Mesenchymal stem cell (in vitro differentiated cells and primary cell): Measurements from ENCODE around the gene RASA4.
"Not testable (repeated sequence)": the region's sequence is repeated elsewhere in the genome, so short reads cannot be mapped to it uniquely, and the experiment has no call there.

Source experiments
- DNase-seq: peaks from one replicate; pipeline ENCODE4 v3.0.0-alpha.2; 2013
- H2AFZ ChIP-seq: one replicate; pipeline ENCODE4 v1.6.1; 2013; ENCODE audit warnings: low read depth, mild to moderate bottlenecking, control low read depth, inconsistent platforms, low read length, moderate library complexity
- H2AK5ac ChIP-seq: 2 replicates; pipeline ENCODE4 v1.6.1; 2013; ENCODE audit warnings: low read length, moderate library complexity, mild to moderate bottlenecking, inconsistent platforms; ENCODE audit not compliant: severe bottlenecking
- H2BK120ac ChIP-seq: one replicate; pipeline ENCODE4 v1.6.1; 2013; ENCODE audit warnings: low read depth, mild to moderate bottlenecking, inconsistent platforms, low read length, moderate library complexity
- H2BK12ac ChIP-seq, 2 experiments: one replicate each; pipeline ENCODE4 v1.6.1; 2013; ENCODE audit warnings: inconsistent platforms in 2 of 2, low read length in 2 of 2, mild to moderate bottlenecking in 2 of 2, moderate library complexity in 2 of 2, control low read depth in 1 of 2
- H2BK15ac ChIP-seq: one replicate; pipeline ENCODE4 v1.6.1; 2013; ENCODE audit warnings: mild to moderate bottlenecking, low read depth, inconsistent platforms; ENCODE audit not compliant: poor library complexity, severe bottlenecking
- H2BK5ac ChIP-seq: 2 replicates; pipeline ENCODE4 v1.6.1; 2013; ENCODE audit warnings: low read depth, mild to moderate bottlenecking, low read length, control low read depth, inconsistent platforms; ENCODE audit not compliant: poor library complexity, severe bottlenecking
- H3K14ac ChIP-seq, 2 experiments: one replicate each; pipeline ENCODE4 v1.6.1; 2013; ENCODE audit warnings: inconsistent platforms in 2 of 2, low read length in 2 of 2, control low read depth in 1 of 2, mild to moderate bottlenecking in 1 of 2, moderate library complexity in 1 of 2
- H3K18ac ChIP-seq, 2 experiments: one replicate each; pipeline ENCODE4 v1.6.1; 2013; ENCODE audit warnings: inconsistent platforms in 2 of 2, low read length in 2 of 2, control low read depth in 1 of 2, low read depth in 1 of 2, mild to moderate bottlenecking in 1 of 2
- H3K23ac ChIP-seq, 2 experiments: one replicate each; pipeline ENCODE4 v1.6.1; 2013; ENCODE audit warnings: inconsistent platforms in 2 of 2, low read length in 2 of 2, mild to moderate bottlenecking in 2 of 2, moderate library complexity in 2 of 2, control low read depth in 1 of 2
- H3K27ac ChIP-seq: 2 replicates; pipeline ENCODE4 v1.5.1; 2013; ENCODE audit warnings: mild to moderate bottlenecking, moderate library complexity, low read length, control low read depth, inconsistent platforms; ENCODE audit not compliant: poor library complexity, severe bottlenecking
- H3K27me3 ChIP-seq, 2 experiments: 2 replicates each; pipeline versions ENCODE4 v1.6.1 to v1.7.0; 2013; ENCODE audit warnings: low read length in 2 of 2, mild to moderate bottlenecking in 2 of 2, moderate library complexity in 2 of 2, control low read depth in 1 of 2, inconsistent platforms in 1 of 2; ENCODE audit not compliant: control insufficient read depth in 1 of 2, insufficient read depth in 1 of 2
- H3K36me3 ChIP-seq, 2 experiments: 2 replicates each; pipeline versions ENCODE4 v1.6.1 to v1.7.0; 2013; ENCODE audit warnings: low read length in 2 of 2, control low read depth in 1 of 2, inconsistent platforms in 1 of 2, low read depth in 1 of 2, mild to moderate bottlenecking in 1 of 2; ENCODE audit not compliant: insufficient read depth in 2 of 2, control insufficient read depth in 1 of 2
- H3K4ac ChIP-seq, 2 experiments: one replicate each; pipeline ENCODE4 v1.6.1; 2013; ENCODE audit warnings: inconsistent platforms in 2 of 2, low read length in 2 of 2, mild to moderate bottlenecking in 2 of 2, moderate library complexity in 2 of 2, control low read depth in 1 of 2, low read depth in 1 of 2
- H3K4me1 ChIP-seq: 2 replicates; pipeline ENCODE4 v1.6.1; 2013; ENCODE audit warnings: low read depth, low read length, control low read depth; ENCODE audit not compliant: control insufficient read depth, insufficient read depth
- H3K4me2 ChIP-seq: 2 replicates; pipeline ENCODE4 v1.6.1; 2013; ENCODE audit warnings: low read length, mild to moderate bottlenecking, inconsistent platforms; ENCODE audit not compliant: poor library complexity, severe bottlenecking
- H3K4me3 ChIP-seq, 2 experiments: 2 replicates each; pipeline versions ENCODE4 v1.5.1 to v1.7.0; 2013; ENCODE audit warnings: low read length in 2 of 2, mild to moderate bottlenecking in 2 of 2, control low read depth in 1 of 2, low read depth in 1 of 2; ENCODE audit not compliant: insufficient read depth in 1 of 2
- H3K79me1 ChIP-seq: replicated peaks from 2 replicates; pipeline ENCODE4 v1.6.1; 2013; ENCODE audit warnings: mild to moderate bottlenecking, control low read depth, low read length, inconsistent platforms; ENCODE audit not compliant: poor library complexity, severe bottlenecking
- H3K9ac ChIP-seq: 2 replicates; pipeline ENCODE4 v1.7.0; 2013; ENCODE audit warnings: mild to moderate bottlenecking, low read length, moderate library complexity
- H3K9me3 ChIP-seq: 2 replicates; pipeline ENCODE4 v1.7.0; 2013; ENCODE audit warnings: mild to moderate bottlenecking, low read length; ENCODE audit not compliant: control insufficient read depth
- H4K8ac ChIP-seq: one replicate; pipeline ENCODE4 v1.6.1; 2013; ENCODE audit warnings: inconsistent platforms, mild to moderate bottlenecking, low read length, moderate library complexity
- H4K91ac ChIP-seq: one replicate; pipeline ENCODE4 v1.6.1; 2013; ENCODE audit warnings: mild to moderate bottlenecking, low read length, inconsistent platforms
- WGBS: methylation state at CpG from one replicate; pipeline ENCODE4 v1.1.7; 2013; ENCODE audit warnings: mixed read lengths; 5-methylcytosine and 5-hydroxymethylcytosine counted together

The RASA4 gene

DNA sequence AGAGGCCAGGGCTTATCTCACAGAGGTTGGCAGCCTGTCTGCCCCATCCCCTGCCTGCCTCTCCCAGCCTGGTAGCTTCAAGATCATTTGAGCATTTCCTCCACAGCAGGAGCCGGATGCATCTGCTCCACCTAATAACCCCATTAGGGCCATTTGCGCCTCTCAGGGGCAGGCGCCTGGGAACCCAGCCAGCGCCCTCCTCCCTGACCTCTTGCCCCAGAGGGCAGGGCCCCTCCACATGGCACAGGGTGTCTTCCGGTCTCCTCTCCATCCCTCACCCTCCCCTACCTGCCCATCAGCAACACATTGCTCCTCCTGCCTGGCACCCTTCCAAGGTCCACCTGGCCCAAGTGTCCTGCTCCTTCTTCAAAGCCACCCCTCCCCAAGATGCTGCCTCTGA, 18.8 kb upstream of the RASA4 start:
- H3K23ac ChIP-seq, H3K14ac ChIP-seq, H3K36me3 ChIP-seq, H3K79me1 ChIP-seq, H2AFZ ChIP-seq, DNase-seq, H4K8ac ChIP-seq, H3K4me1 ChIP-seq, H3K27me3 ChIP-seq, H2BK120ac ChIP-seq, H4K91ac ChIP-seq, H3K4me2 ChIP-seq, H3K4ac ChIP-seq, H2BK15ac ChIP-seq, H2BK12ac ChIP-seq, H2BK5ac ChIP-seq, H2AK5ac ChIP-seq, H3K9ac ChIP-seq, H3K27ac ChIP-seq, H3K9me3 ChIP-seq, H3K18ac ChIP-seq, H3K4me3 ChIP-seq: not testable (repeated sequence)
- WGBS, result no CpG with 5 or more reads among the region's 5 CpGs

DNA sequence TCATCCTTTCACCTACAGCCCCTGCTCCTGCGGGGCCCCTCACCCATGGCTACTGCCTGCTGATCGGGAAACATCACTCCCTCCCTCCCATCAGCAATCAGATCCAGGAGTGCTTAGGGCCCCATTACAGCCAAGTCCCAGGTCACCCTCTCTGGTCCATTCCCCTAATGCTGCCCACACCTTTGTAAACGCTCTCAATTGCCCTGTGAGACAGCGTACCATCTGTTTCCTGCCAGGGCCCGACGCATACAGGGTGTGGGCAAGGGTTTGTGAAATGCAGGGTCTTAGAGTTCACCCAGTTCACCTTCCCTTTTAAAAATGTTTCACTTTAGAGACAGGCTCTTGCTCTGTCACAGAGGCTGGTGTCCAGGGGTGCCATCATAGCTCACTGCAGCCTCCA, 17.7 kb upstream of the RASA4 start:
- H3K9me3 ChIP-seq, H3K23ac ChIP-seq, H3K79me1 ChIP-seq, H3K4me3 ChIP-seq, H2AK5ac ChIP-seq, H3K27me3 ChIP-seq, H2BK120ac ChIP-seq, H3K9ac ChIP-seq, H3K4ac ChIP-seq, H2BK5ac ChIP-seq, H3K27ac ChIP-seq, H3K36me3 ChIP-seq, H3K4me2 ChIP-seq, H3K14ac ChIP-seq, H3K4me1 ChIP-seq, H2BK12ac ChIP-seq, H3K18ac ChIP-seq, H2AFZ ChIP-seq, H4K8ac ChIP-seq, H4K91ac ChIP-seq, DNase-seq, H2BK15ac ChIP-seq: not testable (repeated sequence)
- no CpG with 5 or more reads among the region's 6 CpGs for WGBS

DNA sequence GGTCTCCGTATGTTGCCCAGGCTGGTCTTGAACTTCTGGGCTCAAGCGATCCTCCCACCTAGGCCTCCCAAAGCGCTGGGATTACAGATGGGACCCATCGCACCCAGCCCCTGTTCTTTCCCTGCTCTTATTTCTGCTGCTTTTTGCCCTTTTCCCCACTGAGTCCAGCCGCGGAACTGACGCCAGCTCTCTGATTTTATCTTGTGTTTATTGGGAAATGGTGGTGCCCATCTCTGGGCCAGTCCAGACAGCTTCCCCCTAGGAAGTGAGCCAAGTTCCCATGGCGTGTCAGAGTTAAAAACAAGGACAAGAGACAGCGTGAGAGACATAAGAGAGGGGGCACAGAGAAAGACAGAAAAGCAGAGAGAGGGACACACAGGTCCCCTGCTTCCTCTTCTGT, 14.1 kb upstream of the RASA4 start:
- H2BK5ac ChIP-seq, H3K4me2 ChIP-seq, H3K4ac ChIP-seq, H4K91ac ChIP-seq, H3K23ac ChIP-seq, H3K36me3 ChIP-seq, H3K27ac ChIP-seq, H4K8ac ChIP-seq, H2AK5ac ChIP-seq, H3K79me1 ChIP-seq, H2BK12ac ChIP-seq, H3K14ac ChIP-seq, H3K4me1 ChIP-seq, H3K9me3 ChIP-seq, H3K4me3 ChIP-seq, H2BK120ac ChIP-seq, H3K9ac ChIP-seq, H2AFZ ChIP-seq, H2BK15ac ChIP-seq, DNase-seq, H3K27me3 ChIP-seq, H3K18ac ChIP-seq: not testable (repeated sequence)
- WGBS, result no CpG with 5 or more reads among the region's 9 CpGs

DNA sequence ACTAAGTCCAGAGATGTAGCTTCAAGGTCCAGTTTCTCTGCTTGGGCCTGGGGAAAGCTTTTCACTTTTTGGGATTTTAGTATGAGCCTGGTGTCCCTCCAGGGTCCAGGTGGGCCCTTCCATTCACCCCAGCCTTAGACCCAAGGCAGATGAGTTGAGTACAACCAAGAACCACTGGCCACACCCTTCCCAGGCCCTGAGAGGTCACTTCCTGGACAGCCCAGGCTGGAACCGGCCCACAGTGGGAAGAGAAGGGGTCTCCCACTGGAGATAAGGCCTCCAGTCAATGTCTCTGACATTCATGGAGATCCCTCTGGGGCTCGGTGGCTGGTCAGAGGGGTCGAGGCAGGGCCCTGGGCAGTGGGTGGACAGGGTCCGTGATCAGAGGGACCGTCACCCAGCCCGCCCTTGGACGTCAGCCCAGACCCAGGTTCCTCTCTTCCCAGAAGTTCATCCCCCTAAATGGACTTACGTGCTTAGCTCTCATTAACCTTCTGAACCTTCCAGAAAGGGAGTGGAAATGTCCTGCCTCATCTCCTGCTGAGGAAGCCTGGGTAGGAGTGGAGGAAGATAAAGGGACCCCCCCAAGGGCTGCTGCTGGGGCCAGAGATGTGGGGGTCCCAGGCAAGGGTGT, 10.8 kb upstream of the RASA4 start:
- not testable (repeated sequence) for H4K91ac ChIP-seq, H3K4ac ChIP-seq, H3K4me2 ChIP-seq, H3K9ac ChIP-seq, H3K9me3 ChIP-seq, H3K36me3 ChIP-seq, H3K27ac ChIP-seq, H3K4me3 ChIP-seq, H3K18ac ChIP-seq, H2AK5ac ChIP-seq, H3K79me1 ChIP-seq, H3K4me1 ChIP-seq, DNase-seq, H3K14ac ChIP-seq, H3K23ac ChIP-seq, H2BK12ac ChIP-seq, H4K8ac ChIP-seq, H2BK5ac ChIP-seq, H2BK120ac ChIP-seq, H3K27me3 ChIP-seq, H2AFZ ChIP-seq, H2BK15ac ChIP-seq
- WGBS, result no CpG with 5 or more reads among the region's 8 CpGs
